ENCODE results near the gene NOB1. TPM values are rescaled to one million over a fixed set of nuclear protein-coding genes. Genes with fewer than 3 reads are reported as not detected.

NOB1 gene
- total and polyA plus RNA-seq, 5 donors from 2014 or later: 36.1 to 62.6 (median 49.4) TPM

DNA sequence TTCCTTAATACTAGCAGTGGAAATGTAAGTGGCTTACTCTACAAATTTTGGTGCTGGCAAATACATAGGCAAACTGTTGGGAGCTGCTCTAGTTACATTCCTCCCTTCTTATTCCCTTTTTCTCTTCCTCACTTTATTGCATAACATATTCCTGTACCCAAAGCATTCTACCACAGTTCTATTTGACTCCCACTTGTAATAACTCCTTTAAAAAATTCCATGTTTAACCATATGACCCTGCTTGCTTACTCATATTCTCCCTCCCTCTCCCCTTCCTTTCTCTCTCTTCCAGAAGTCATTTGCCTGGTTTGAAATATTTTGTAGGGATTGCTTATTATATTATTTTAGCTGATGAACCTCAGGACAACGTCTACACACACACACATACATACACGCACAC, 51.1 kb downstream of the NOB1 start:
- H3K4me1 ChIP-seq (ENCODE audit: control insufficient read depth, insufficient read depth, low read length, poor library complexity, severe bottlenecking): no peaks in the 10 kb centered on the region
- no peak overlapping the region for H3K4me3 ChIP-seq (ENCODE audit: low read depth, low read length)
- Mint-ChIP-seq H3K27ac (peak overlapping the region in 1 of 3 donors; percentile 48), H3K36me3 (peaks cover 11% of the 10 kb centered on the region), H3K4me1 (peaks cover 0 to 6% (median 1%) of the 10 kb centered on the region in 4 donors), H3K4me3 (no peak overlapping the region), H3K9me3 (no peaks in the 10 kb centered on the region), H3K27me3 (no peaks in the 10 kb centered on the region)
- H3K27ac ChIP-seq (ENCODE audit: insufficient read depth, low read length, poor library complexity, severe bottlenecking): no peak overlapping the region
- no peaks in the 10 kb centered on the region for H3K9me3 ChIP-seq (ENCODE audit: control insufficient read depth in 2 of 2, low read length in 2 of 2)
- no peaks in the 10 kb centered on the region for H3K27me3 ChIP-seq (ENCODE audit: control insufficient read depth, insufficient read depth, low read length)
- peaks cover 14% of the 10 kb centered on the region for H3K36me3 ChIP-seq (ENCODE audit: control insufficient read depth, insufficient read depth, low read length)
- no peak for ATAC-seq (ENCODE audit: low read depth in 2 of 2)
- DNase-seq: no peak

DNA sequence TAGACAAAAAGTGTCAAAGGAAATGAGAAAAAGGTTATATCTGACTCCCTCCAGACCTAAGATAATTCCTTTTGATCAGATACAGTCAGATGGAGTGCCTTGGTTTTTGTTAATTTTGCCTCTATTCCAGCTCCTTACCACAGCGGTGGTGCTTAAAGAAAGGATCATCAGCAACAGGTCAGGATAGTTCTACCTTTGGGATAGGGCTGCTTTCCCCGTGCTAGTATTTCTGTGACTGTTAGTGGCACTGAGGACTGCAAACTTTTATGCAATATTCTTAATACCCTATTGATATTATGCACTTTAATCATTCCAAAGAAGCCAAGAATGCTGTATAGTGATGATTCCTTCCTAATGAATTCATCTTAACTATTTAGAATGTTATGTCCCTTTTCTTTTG, 52.9 kb downstream of the NOB1 start:
- Mint-ChIP-seq H3K27ac (no peak overlapping the region), H3K4me3 (no peak overlapping the region), H3K4me1 (peaks cover 0 to 6% (median 1%) of the 10 kb centered on the region in 4 donors), H3K9me3 (no peaks in the 10 kb centered on the region), H3K36me3 (peaks cover 15% of the 10 kb centered on the region), H3K27me3 (no peaks in the 10 kb centered on the region)
- Histone ChIP-seq H3K4me1 (ENCODE audit: control insufficient read depth, insufficient read depth, low read length, poor library complexity, severe bottlenecking) (no peaks in the 10 kb centered on the region), H3K9me3 (ENCODE audit: control insufficient read depth in 2 of 2, low read length in 2 of 2) (no peaks in the 10 kb centered on the region), H3K27ac (ENCODE audit: insufficient read depth, low read length, poor library complexity, severe bottlenecking) (no peak overlapping the region), H3K27me3 (ENCODE audit: control insufficient read depth, insufficient read depth, low read length) (no peaks in the 10 kb centered on the region), H3K36me3 (ENCODE audit: control insufficient read depth, insufficient read depth, low read length) (peaks cover 25% of the 10 kb centered on the region), H3K4me3 (ENCODE audit: low read depth, low read length) (no peak overlapping the region)
- DNase-seq: no peak
- ATAC-seq (ENCODE audit: low read depth in 2 of 2): no peak

DNA sequence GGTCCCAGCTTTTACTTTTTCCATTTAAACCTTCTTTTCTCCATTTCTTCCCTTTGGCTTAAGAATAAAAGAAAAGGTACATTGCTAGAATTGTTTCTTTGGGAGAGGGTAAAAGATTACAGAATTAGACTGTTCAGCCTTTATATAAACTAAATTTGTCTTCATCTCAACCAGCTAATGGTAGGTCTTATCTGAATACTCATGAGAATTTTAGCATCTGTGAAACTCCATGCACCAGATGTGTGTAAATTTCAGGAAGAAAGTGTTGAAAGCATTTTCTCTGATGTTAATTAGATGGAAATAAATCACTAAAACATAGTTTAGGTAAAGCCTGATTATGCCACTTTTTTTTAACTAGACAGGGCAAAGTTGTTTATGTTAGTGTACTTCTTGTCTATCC, 53.3 kb downstream of the NOB1 start:
- no peaks in the 10 kb centered on the region for H3K9me3 Mint-ChIP-seq
- H3K27me3 Mint-ChIP-seq: no peaks in the 10 kb centered on the region
- DNase-seq (no peak), ATAC-seq (ENCODE audit: low read depth in 2 of 2) (no peak)
- Histone ChIP-seq H3K4me1 (ENCODE audit: control insufficient read depth, insufficient read depth, low read length, poor library complexity, severe bottlenecking) (no peaks in the 10 kb centered on the region), H3K4me3 (ENCODE audit: low read depth, low read length) (no peak overlapping the region), H3K36me3 (ENCODE audit: control insufficient read depth, insufficient read depth, low read length) (peaks cover 29% of the 10 kb centered on the region), H3K27ac (ENCODE audit: insufficient read depth, low read length, poor library complexity, severe bottlenecking) (no peak overlapping the region), H3K27me3 (ENCODE audit: control insufficient read depth, insufficient read depth, low read length) (no peaks in the 10 kb centered on the region), H3K9me3 (ENCODE audit: control insufficient read depth in 2 of 2, low read length in 2 of 2) (no peaks in the 10 kb centered on the region)
- peaks cover 0 to 6% (median 1%) of the 10 kb centered on the region in 4 donors for H3K4me1 Mint-ChIP-seq
- H3K4me3 Mint-ChIP-seq: no peak overlapping the region
- H3K36me3 Mint-ChIP-seq: peaks cover 15% of the 10 kb centered on the region
- no peak overlapping the region for H3K27ac Mint-ChIP-seq

DNA sequence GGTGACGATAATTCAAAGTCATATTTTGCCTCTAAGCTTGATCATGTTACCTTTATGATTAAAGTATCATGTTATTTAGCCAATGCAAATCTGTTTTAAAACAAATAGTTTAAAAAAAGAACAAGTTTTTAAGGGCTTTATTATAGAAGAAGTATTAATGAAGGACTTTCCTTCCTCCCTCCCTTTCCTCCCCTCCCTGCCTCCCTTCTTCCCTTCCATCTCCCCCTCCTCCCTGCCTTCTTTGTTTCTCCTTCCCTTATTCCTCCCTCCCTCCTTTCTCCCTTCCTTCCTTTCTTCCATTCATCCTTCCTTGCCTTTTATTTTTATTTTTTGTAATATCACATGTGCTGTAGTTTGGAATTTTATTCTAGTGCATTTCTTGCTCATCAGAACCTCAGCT, 54.8 kb downstream of the NOB1 start:
- Histone ChIP-seq H3K27ac (ENCODE audit: insufficient read depth, low read length, poor library complexity, severe bottlenecking) (no peak overlapping the region), H3K4me3 (ENCODE audit: low read depth, low read length) (no peak overlapping the region), H3K9me3 (ENCODE audit: control insufficient read depth in 2 of 2, low read length in 2 of 2) (no peaks in the 10 kb centered on the region), H3K4me1 (ENCODE audit: control insufficient read depth, insufficient read depth, low read length, poor library complexity, severe bottlenecking) (no peaks in the 10 kb centered on the region), H3K27me3 (ENCODE audit: control insufficient read depth, insufficient read depth, low read length) (no peaks in the 10 kb centered on the region), H3K36me3 (ENCODE audit: control insufficient read depth, insufficient read depth, low read length) (peaks cover 44% of the 10 kb centered on the region)
- Mint-ChIP-seq H3K4me3 (no peak overlapping the region), H3K36me3 (peaks cover 21% of the 10 kb centered on the region), H3K27ac (no peak overlapping the region), H3K27me3 (no peaks in the 10 kb centered on the region), H3K9me3 (no peaks in the 10 kb centered on the region), H3K4me1 (peaks cover 0 to 10% (median 1%) of the 10 kb centered on the region in 4 donors)
- DNase-seq: no peak
- no peak for ATAC-seq (ENCODE audit: low read depth in 2 of 2)

DNA sequence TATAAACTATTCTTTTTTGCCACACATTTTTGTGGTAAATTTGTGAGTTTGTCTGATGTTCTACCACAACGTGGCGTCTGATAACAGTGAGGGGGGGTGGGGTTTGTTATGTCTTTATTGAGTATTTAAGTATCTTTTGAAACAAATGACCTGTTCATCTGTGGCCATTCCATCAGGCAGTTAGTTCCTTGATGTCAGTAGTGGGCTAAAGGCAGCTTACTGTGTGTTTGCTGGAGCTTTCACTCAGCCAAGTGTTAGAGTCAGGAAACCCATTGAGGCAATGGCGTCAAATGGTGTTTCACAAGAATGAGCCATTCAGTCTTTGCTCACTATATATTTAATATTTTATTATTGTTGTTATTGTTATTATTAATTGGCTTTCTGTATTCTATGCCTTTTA, 56.3 kb downstream of the NOB1 start:
- no peaks in the 10 kb centered on the region for H3K4me1 ChIP-seq (ENCODE audit: control insufficient read depth, insufficient read depth, low read length, poor library complexity, severe bottlenecking)
- Mint-ChIP-seq H3K4me1 (peaks cover 0 to 10% (median 4%) of the 10 kb centered on the region in 4 donors), H3K27ac (no peak overlapping the region), H3K9me3 (no peaks in the 10 kb centered on the region), H3K27me3 (no peaks in the 10 kb centered on the region), H3K4me3 (no peak overlapping the region), H3K36me3 (peaks cover 20% of the 10 kb centered on the region)
- no peak overlapping the region for H3K4me3 ChIP-seq (ENCODE audit: low read depth, low read length)
- ATAC-seq (ENCODE audit: low read depth in 2 of 2): no peak
- H3K9me3 ChIP-seq (ENCODE audit: control insufficient read depth in 2 of 2, low read length in 2 of 2): no peaks in the 10 kb centered on the region
- peaks cover 56% of the 10 kb centered on the region for H3K36me3 ChIP-seq (ENCODE audit: control insufficient read depth, insufficient read depth, low read length)
- H3K27me3 ChIP-seq (ENCODE audit: control insufficient read depth, insufficient read depth, low read length): no peaks in the 10 kb centered on the region
- no peak for DNase-seq
- H3K27ac ChIP-seq (ENCODE audit: insufficient read depth, low read length, poor library complexity, severe bottlenecking): no peak overlapping the region

DNA sequence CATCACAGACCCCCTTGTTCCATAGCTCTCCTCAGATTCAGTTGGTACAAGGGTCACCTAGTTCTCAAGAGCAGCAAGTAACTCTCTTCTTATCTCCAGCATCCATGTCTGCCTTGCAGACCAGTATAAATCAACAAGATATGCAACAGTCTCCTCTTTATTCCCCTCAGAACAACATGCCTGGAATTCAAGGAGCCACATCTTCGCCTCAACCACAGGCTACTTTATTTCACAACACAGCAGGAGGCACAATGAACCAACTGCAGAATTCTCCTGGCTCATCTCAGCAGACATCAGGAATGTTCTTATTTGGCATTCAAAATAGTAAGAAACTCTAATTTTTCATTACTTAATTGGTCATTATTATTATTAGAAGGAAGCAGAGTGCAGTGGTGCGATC, 60.8 kb downstream of the NOB1 start:
- no peaks in the 10 kb centered on the region for H3K4me1 ChIP-seq (ENCODE audit: control insufficient read depth, insufficient read depth, low read length, poor library complexity, severe bottlenecking)
- Mint-ChIP-seq H3K27me3 (no peaks in the 10 kb centered on the region), H3K27ac (no peak overlapping the region), H3K9me3 (no peaks in the 10 kb centered on the region), H3K4me3 (no peak overlapping the region), H3K36me3 (peaks cover 51% of the 10 kb centered on the region), H3K4me1 (peaks cover 4 to 11% (median 7%) of the 10 kb centered on the region in 4 donors)
- no peak overlapping the region for H3K27ac ChIP-seq (ENCODE audit: insufficient read depth, low read length, poor library complexity, severe bottlenecking)
- H3K9me3 ChIP-seq (ENCODE audit: control insufficient read depth in 2 of 2, low read length in 2 of 2): no peaks in the 10 kb centered on the region
- no peak overlapping the region for H3K4me3 ChIP-seq (ENCODE audit: low read depth, low read length)
- DNase-seq (no peak), ATAC-seq (ENCODE audit: low read depth in 2 of 2) (no peak)
- no peaks in the 10 kb centered on the region for H3K27me3 ChIP-seq (ENCODE audit: control insufficient read depth, insufficient read depth, low read length)
- peaks cover 77% of the 10 kb centered on the region for H3K36me3 ChIP-seq (ENCODE audit: control insufficient read depth, insufficient read depth, low read length)

DNA sequence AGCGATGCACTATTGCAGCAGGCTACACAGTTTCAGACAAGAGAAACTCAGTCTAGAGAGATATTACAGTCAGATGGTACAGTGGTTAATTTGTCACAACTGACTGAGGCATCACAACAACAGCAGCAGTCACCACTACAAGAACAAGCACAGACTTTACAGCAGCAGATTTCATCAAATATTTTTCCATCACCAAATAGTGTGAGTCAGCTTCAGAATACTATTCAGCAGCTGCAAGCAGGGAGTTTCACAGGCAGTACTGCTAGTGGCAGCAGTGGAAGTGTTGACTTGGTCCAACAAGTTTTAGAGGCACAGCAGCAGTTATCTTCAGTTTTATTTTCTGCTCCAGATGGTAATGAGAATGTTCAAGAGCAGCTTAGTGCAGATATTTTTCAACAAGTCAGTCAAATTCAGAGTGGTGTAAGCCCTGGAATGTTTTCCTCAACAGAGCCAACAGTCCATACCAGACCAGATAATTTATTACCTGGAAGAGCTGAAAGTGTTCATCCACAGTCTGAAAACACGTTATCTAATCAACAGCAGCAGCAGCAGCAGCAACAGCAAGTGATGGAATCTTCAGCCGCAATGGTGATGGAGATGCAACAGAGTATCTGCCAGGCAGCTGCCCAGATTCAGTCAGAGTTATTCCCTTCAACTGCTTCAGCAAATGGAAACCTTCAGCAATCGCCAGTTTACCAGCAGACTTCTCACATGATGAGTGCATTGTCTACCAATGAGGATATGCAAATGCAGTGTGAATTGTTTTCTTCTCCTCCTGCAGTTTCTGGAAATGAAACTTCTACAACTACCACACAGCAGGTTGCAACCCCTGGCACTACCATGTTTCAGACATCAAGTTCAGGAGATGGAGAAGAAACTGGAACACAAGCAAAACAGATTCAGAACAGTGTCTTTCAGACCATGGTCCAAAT, 62.5 kb downstream of the NOB1 start:
- peaks cover 47% of the 10 kb centered on the region for H3K36me3 Mint-ChIP-seq
- Histone ChIP-seq H3K4me1 (ENCODE audit: control insufficient read depth, insufficient read depth, low read length, poor library complexity, severe bottlenecking) (no peaks in the 10 kb centered on the region), H3K27ac (ENCODE audit: insufficient read depth, low read length, poor library complexity, severe bottlenecking) (no peak overlapping the region), H3K27me3 (ENCODE audit: control insufficient read depth, insufficient read depth, low read length) (no peaks in the 10 kb centered on the region), H3K4me3 (ENCODE audit: low read depth, low read length) (no peak overlapping the region), H3K9me3 (ENCODE audit: control insufficient read depth in 2 of 2, low read length in 2 of 2) (no peaks in the 10 kb centered on the region), H3K36me3 (ENCODE audit: control insufficient read depth, insufficient read depth, low read length) (peaks cover 74% of the 10 kb centered on the region)
- H3K9me3 Mint-ChIP-seq: no peaks in the 10 kb centered on the region
- no peaks in the 10 kb centered on the region for H3K27me3 Mint-ChIP-seq
- no peak overlapping the region for H3K4me3 Mint-ChIP-seq
- peaks cover 4 to 11% (median 7%) of the 10 kb centered on the region in 4 donors for H3K4me1 Mint-ChIP-seq
- peak overlapping the region in 2 of 3 donors; percentile 16 to 21 for H3K27ac Mint-ChIP-seq
- ATAC-seq (ENCODE audit: low read depth in 2 of 2): no peak
- DNase-seq: peak in 1 of 3 donors; percentile 44
